HL-60 (cell line): ENCODE measurements around the gene DPP4.

ENCODE experiments used
- DNase-seq, 2 experiments: peaks; one replicate each; pipeline ENCODE4 v3.0.0-alpha.2; 2010 to 2020; ENCODE audit warnings: low read depth in 1 of 2, low spot score in 1 of 2
- H3K27ac ChIP-seq: fragments of 250-450 bp; sonication (Bioruptor Pico); replicated peaks from 2 replicates; pipeline ENCODE4 v1.5.1; 2020; ENCODE audit warnings: mild to moderate bottlenecking, moderate library complexity
- H3K27me3 ChIP-seq: fragments of 250-450 bp; sonication (Bioruptor Pico); 2 replicates; pipeline ENCODE4 v1.5.1; 2021; ENCODE audit warnings: mild to moderate bottlenecking, moderate library complexity; ENCODE audit not compliant: insufficient read depth, poor library complexity, severe bottlenecking
- H3K4me3 ChIP-seq: replicated peaks from 2 replicates; pipeline ENCODE4 v1.5.1; 2011; ENCODE audit warnings: mild to moderate bottlenecking, control low read depth, low read length; ENCODE audit not compliant: insufficient read depth
- CTCF ChIP-seq: IDR thresholded peaks from one replicate; pipeline ENCODE4 v1.5.1; 2011; ENCODE audit warnings: low read length, control low read depth, inconsistent platforms; ENCODE audit not compliant: insufficient read depth
- GABPA ChIP-seq: IDR thresholded peaks from 2 replicates; pipeline ENCODE4 v1.6.1; 2012; ENCODE audit warnings: low read depth
- POLR2AphosphoS5 ChIP-seq: IDR thresholded peaks from 2 replicates; pipeline ENCODE4 v1.6.1; 2012; ENCODE audit warnings: low read depth
- REST ChIP-seq: IDR thresholded peaks from 2 replicates; pipeline ENCODE4 v1.6.1; 2012; ENCODE audit warnings: low read depth; ENCODE audit not compliant: insufficient replicate concordance
- SPI1 ChIP-seq: IDR thresholded peaks from 2 replicates; pipeline ENCODE4 v1.6.1; 2012; ENCODE audit warnings: low read depth, mild to moderate bottlenecking, borderline replicate concordance

DPP4 gene

DNA sequence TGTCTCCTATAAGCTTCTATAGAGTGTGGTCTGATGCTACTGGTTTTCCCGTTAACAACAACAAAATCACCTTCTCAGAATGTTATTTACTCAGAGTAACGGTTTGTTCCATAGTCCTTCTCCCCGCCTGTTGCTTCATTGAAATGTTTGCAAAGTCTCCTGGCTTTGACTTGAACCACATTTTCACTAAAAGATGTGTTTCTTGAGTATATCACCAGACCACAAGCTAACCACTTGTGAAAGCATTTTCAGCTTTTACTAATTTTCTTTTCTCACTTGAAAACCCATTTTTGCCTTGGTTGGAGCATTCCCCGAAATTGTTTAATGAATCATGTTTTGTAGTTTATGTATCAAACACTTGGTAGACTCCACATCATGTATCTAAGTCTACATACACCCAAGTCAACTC lies 121.2 kb downstream of the DPP4 start:
- no peak for DNase-seq
- H3K27ac ChIP-seq = no peak overlapping the region
- no peak overlapping the region for H3K4me3 ChIP-seq
- TF ChIP-seq REST (no peak), SPI1 (no peak), GABPA (no peak), CTCF (no peak), POLR2AphosphoS5 (no peak)
- peaks cover 2% of the 10 kb centered on the region for H3K27me3 ChIP-seq

DNA sequence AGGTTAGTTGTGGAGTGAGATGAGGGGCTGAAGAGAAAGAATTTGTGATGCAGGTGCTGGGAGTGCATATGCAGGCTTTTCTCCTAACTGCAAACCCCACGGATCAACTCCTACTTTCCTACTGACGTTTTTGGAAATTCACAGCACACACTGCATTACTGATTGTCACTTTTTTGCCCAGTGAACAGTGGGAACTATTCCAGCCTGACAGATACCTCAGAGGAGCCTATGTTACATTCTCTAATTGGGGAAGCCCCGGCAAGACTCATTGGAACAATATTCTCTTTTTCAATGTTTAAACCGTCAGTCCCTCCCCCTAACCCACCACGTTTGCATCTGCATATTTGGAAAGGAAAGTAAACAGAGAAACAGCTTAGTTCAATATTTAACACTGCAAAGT lies 126.2 kb downstream of the DPP4 start:
- Histone ChIP-seq H3K27me3 (no peaks in the 10 kb centered on the region), H3K4me3 (no peak overlapping the region), H3K27ac (no peak overlapping the region)
- no peak for DNase-seq
- TF ChIP-seq SPI1 = no peak
- no peak for TF ChIP-seq CTCF
- no peak for TF ChIP-seq GABPA
- TF ChIP-seq REST = no peak

DNA sequence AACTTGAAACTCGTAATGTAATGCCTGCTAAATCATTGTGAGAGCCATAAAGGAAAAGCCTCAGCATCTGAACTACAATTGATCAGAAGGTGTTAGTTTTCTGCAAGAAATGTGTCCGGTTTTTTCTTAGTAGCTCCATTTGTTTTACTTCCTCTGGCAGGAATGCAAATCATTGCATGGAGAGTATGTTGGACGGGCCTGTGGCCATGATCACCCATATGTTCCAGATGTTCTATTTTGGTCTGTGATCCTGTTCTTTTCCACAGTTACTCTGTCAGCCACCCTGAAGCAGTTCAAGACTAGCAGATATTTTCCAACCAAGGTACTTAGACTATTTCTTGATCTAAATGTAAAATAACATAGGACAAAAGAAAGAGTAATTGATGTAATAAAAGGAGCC lies 126.6 kb downstream of the DPP4 start:
- H3K27me3 ChIP-seq = peaks cover 2% of the 10 kb centered on the region
- no peak overlapping the region for H3K4me3 ChIP-seq
- DNase-seq = no peak
- no peak overlapping the region for H3K27ac ChIP-seq
- TF ChIP-seq GABPA (no peak), POLR2AphosphoS5 (no peak), SPI1 (no peak), CTCF (no peak), REST (no peak)
